Activated T-cell treated with anti-CD3 and anti-CD28 coated beads, Interleukin-2, amount 50 U/mL, for 4 hours (primary cell): ENCODE data around the gene PTPN4. TPM values are rescaled to one million over a fixed set of nuclear protein-coding genes. Genes with fewer than 3 reads are reported as not detected.

Source experiments
- ATAC-seq, 2 donors: fragments of 200-7000 bp; cut with Tn5 transposase; one replicate each; pipeline ENCODE4 v1.10.0; 2021
- DNase-seq: peaks from one replicate; pipeline ENCODE4 v3.0.0-alpha.2; 2020
- H3K27me3 Mint-ChIP-seq: one replicate; pipeline ENCODE4 v1.8.0; 2021; ENCODE audit warnings: low read depth, mixed read lengths
- H3K36me3 Mint-ChIP-seq: one replicate; pipeline ENCODE4 v1.8.0; 2022; ENCODE audit warnings: mixed read lengths; ENCODE audit not compliant: insufficient read depth
- H3K4me1 Mint-ChIP-seq: one replicate; pipeline ENCODE4 v1.8.0; 2021; ENCODE audit warnings: low read depth, mixed read lengths
- H3K4me3 Mint-ChIP-seq: one replicate; pipeline ENCODE4 v1.8.0; 2021; ENCODE audit warnings: mild to moderate bottlenecking, moderate library complexity, mixed read lengths
- H3K9me3 Mint-ChIP-seq: one replicate; pipeline ENCODE4 v1.8.0; 2021; ENCODE audit warnings: mixed read lengths
- total RNA-seq, 3 donors: library from RNA; stranded (reverse); gene quantifications; one replicate each; pipeline ENCODE4 v1.2.1, GENCODE V29; 2021

PTPN4 gene
- 10 to 100 TPM; 19.3 to 20.4 (median 19.3) TPM for total RNA-seq

DNA sequence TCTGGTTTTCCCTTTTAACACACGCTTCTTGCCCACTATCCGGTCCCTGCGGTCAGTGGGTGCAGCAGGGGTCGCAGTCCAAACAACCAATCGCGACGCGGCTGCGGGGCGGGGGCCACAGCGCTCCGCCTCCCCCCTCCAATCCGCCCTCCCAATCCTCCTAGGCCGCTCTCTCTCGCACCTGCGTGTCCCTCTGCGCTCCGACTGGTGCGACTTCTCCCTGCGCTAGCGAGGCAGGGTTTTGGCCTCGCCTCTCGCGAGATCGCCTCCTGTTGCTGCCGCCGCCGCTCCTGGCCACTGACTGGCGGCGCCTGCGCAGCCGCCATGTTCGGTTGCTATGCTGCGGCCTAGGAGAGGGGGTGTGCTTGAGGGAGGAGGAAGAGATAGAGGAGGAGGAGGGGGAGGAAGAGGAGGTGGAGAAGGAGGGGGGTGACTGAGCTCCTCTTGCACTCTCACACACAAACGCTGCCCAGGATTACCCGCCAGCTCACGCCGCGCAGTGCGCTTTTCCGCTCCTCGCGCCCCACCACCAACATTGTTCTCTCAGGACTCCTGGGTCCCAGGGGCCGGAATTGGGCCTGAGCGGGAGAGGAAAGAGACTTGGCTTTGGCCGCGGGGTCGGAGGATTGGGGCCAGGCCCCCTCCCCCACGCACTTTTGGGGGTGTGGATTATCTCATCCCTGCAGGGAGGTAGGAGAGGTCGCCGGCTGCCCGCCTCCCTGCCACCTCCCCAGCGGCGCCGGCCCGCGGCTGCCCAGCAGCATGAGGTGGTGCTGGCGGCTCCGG is at the start of gene PTPN4:
Gene PTPN4, plus strand, starts transcription at position 472 of the 786 bp plus-strand sequence. CDS start 49,932 bp downstream, outside the sequence.
- Mint-ChIP-seq H3K27me3 (no peaks in the 10 kb centered on the region), H3K9me3 (no peaks in the 10 kb centered on the region), H3K4me1 (peaks cover 46% of the 10 kb centered on the region), H3K4me3 (peak within 1 kb of the TSS; percentile 90), H3K36me3 (no peaks in the 10 kb centered on the region)
- peak; percentile 94 to 96 for ATAC-seq
- DNase-seq, result peak; percentile 94

GRCh38 chr2:119710281-119710680 is 49.4 kb upstream of the PTPN4 start:
- ATAC-seq, result no peak
- Mint-ChIP-seq H3K36me3 (peaks cover 2% of the 10 kb centered on the region), H3K4me1 (no peaks in the 10 kb centered on the region), H3K4me3 (no peak overlapping the region), H3K27me3 (no peaks in the 10 kb centered on the region), H3K9me3 (no peaks in the 10 kb centered on the region)
- DNase-seq, result no peak

- H3K4me3 Mint-ChIP-seq, result no peak overlapping the region
- H3K27me3 Mint-ChIP-seq, result no peaks in the 10 kb centered on the region
- H3K4me1 Mint-ChIP-seq, result no peaks in the 10 kb centered on the region
- no peaks in the 10 kb centered on the region for H3K9me3 Mint-ChIP-seq
- ATAC-seq, result no peak
- peaks cover 2% of the 10 kb centered on the region for H3K36me3 Mint-ChIP-seq
- DNase-seq, result no peak
These were observed 48.4 kb upstream of the PTPN4 start for GRCh38 chr2:119711352-119711751.

GRCh38 chr2:119712571-119712970 is 47.2 kb upstream of the PTPN4 start:
- Mint-ChIP-seq H3K27me3 (no peaks in the 10 kb centered on the region), H3K36me3 (peaks cover 2% of the 10 kb centered on the region), H3K9me3 (no peaks in the 10 kb centered on the region), H3K4me3 (no peak overlapping the region), H3K4me1 (no peaks in the 10 kb centered on the region)
- DNase-seq (no peak), ATAC-seq (no peak)

DNA sequence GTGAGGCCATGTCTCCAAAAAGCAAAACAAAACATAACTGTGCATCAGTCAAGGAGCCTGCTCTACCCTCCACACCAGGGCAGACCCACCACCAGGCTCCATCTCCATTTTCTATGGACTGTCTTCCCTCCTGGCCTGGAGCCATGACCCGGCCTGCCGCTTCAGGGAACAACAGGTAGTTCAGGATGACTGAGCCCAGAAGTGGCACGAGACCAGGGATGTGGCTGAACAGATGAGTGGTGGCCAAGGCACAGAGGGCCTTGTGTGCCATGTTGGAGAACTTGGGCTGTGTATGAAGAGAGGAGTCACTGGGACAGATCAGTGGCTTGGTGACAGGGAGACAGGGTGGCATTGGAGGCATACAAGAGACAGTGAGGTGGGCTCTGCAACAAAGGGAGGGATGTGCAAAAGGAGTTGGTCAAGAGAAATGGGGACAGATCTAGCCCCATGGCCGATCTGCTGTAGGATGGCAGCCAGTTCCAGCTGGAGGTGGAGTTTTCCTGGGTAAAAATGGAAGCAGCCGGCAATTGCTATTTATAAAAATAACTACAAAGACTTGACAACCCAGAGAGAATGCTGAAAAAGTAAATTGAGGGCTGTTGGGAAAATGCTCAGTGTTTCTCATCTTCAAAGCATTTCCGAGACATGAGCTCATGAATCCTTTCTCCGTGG is 45.8 kb upstream of the PTPN4 start:
- DNase-seq (no peak), ATAC-seq (no peak)
- H3K9me3 Mint-ChIP-seq, result no peaks in the 10 kb centered on the region
- H3K27me3 Mint-ChIP-seq, result peaks cover 3% of the 10 kb centered on the region
- no peak overlapping the region for H3K4me3 Mint-ChIP-seq
- no peaks in the 10 kb centered on the region for H3K4me1 Mint-ChIP-seq
- H3K36me3 Mint-ChIP-seq, result peaks cover 5% of the 10 kb centered on the region

DNA sequence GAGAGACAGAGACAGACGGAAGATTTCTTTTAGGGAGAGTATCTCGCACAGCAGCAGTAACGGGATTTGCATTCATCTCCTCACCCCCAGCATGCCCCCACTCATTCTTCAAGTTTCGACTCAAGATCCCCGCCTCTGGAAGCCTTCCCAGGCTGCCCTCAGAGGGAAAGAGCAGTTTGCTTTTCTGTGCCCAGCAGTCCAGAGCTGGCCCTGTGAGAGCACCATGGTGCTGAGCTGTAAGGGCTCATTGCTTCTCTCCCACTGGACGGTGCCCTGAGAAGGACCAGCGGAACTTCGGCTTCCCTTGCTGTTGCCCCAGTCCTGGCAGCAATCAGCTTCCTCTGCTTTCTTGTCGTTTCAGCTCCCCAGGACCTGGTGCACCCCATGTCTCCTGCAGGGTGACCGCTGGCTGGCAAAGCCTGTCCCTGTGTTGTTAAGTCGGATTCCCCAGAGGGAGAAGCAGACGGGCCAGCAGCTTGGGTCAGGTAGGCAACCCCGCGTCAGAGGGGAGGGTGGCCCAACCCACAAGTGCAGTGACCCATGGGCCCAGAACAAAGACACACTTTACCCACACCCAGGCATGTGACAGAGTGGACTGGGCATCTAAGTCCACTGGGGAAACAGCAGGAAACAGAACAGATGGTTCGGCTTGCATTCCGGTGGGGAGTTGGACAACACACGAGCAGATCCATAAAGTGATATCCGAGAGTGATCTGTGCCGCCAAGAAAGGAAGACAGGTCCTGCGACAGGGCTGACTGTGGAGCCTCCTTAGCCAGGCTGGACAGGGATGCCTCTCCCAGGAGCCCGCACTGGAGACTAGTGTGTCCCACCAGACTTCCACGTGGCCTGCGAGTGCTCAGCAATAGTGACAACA is 44.1 kb upstream of the PTPN4 start:
- Mint-ChIP-seq H3K4me1 (peaks cover 3% of the 10 kb centered on the region), H3K36me3 (peaks cover 5% of the 10 kb centered on the region), H3K4me3 (no peak overlapping the region), H3K9me3 (no peaks in the 10 kb centered on the region), H3K27me3 (peaks cover 3% of the 10 kb centered on the region)
- DNase-seq, result no peak
- no peak for ATAC-seq

DNA sequence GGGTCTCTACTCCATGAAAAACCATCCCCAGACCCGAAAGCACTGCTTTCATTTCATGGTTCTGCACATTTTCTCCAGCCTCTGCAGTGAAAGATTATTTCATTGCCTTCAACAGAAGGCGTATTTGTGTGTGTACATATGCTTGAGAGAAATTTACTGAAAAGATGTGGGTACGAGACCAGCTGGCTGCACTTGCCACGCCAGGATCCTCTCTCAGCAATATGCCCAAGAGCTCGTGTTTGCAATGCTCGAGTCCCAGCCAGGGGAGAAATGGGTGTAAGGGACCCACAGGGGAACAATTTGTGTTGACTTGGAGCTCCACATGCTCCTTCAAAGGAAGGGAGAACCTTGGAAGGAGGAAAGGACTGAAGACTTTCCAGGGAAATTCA is 43.4 kb upstream of the PTPN4 start:
- DNase-seq, result no peak
- Mint-ChIP-seq H3K4me1 (peaks cover 3% of the 10 kb centered on the region), H3K36me3 (peaks cover 10% of the 10 kb centered on the region), H3K27me3 (peaks cover 3% of the 10 kb centered on the region), H3K9me3 (no peaks in the 10 kb centered on the region), H3K4me3 (no peak overlapping the region)
- no peak for ATAC-seq

DNA sequence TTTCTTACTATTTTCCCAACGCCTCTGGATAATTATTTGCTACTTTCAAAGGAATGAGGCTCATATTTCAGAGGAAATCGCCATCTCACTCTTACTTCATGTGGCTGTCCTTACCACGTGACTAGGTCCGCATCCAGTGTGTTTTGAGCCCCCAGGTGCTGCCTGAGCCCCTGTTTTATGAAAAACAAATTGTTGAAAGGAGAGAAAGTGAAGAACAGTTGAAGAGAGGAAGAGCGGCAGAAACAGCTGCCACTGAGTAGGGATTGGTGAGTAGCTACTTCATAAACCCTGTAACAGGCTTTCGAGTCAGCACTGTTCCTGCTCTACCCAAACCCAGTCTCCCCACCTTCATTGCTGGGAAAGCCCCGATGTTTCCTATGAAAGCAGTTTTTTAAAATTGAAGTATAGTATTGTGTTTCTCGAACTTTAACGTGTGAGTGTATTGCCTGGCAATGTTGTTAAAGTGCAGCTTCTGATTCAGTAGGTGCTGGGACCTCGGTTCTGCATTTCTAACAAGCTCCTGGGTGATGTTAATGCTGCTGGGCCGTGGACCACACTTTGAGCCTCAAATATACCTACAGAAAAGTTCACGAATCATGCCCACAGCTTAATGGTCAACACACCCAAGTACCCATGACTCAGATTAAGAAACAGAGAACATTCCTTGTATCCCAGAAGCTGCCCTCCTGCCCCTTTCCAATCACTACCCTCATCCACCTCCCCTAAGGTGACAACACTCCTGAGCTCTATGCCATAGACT is 41.0 kb upstream of the PTPN4 start:
- Mint-ChIP-seq H3K4me3 (no peak overlapping the region), H3K9me3 (no peaks in the 10 kb centered on the region), H3K27me3 (peaks cover 3% of the 10 kb centered on the region), H3K4me1 (peaks cover 3% of the 10 kb centered on the region), H3K36me3 (peaks cover 14% of the 10 kb centered on the region)
- ATAC-seq (peak in 1 of 2 donors; percentile 54), DNase-seq (no peak)

DNA sequence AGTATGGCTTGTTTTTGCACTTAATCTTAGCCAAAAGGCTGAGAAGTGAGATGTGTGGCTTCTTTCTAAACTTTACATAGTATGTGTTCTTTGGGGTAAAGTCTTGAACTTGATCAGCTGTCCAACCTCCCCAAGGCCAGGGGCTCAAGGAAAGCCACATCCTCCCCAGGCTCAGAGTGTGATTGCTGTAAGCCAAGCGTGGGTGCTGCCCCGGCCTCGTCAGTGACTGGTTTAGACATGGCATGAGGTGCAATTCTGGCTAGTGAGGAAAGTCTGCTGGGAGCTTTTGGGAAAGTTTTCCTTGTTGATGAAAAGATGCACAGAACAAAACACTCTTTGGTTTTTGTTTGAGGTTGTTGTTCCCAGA is 40.5 kb upstream of the PTPN4 start:
- Mint-ChIP-seq H3K4me3 (no peak overlapping the region), H3K36me3 (peaks cover 12% of the 10 kb centered on the region), H3K9me3 (no peaks in the 10 kb centered on the region), H3K4me1 (peaks cover 5% of the 10 kb centered on the region), H3K27me3 (peaks cover 3% of the 10 kb centered on the region)
- ATAC-seq (no peak), DNase-seq (no peak)

- Mint-ChIP-seq H3K9me3 (no peaks in the 10 kb centered on the region), H3K36me3 (peaks cover 12% of the 10 kb centered on the region), H3K4me1 (peaks cover 5% of the 10 kb centered on the region), H3K27me3 (peaks cover 3% of the 10 kb centered on the region), H3K4me3 (no peak overlapping the region)
- ATAC-seq (no peak), DNase-seq (no peak)
These were observed 38.7 kb upstream of the PTPN4 start for GRCh38 chr2:119721043-119721442.

DNA sequence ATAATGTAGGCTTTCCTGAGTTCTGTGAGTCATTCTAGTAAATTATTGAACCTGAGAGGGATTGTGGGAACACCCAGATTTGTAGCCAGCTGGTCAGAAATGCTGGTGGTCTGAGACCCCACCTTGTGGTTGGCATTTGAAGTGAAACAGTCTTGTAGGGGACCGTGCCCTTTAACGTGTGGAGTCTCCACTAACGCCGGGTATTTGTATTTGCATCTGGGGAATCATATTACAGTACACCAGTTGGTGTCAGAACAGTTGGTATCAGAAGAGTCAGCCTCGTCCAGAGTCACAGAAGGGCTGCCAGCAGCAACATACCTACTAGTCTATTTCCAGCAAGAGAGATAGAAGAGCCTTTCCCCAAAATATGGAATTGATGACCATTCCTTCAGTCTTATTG is 38.3 kb upstream of the PTPN4 start:
- H3K9me3 Mint-ChIP-seq, result no peaks in the 10 kb centered on the region
- H3K4me1 Mint-ChIP-seq, result peaks cover 5% of the 10 kb centered on the region
- DNase-seq, result no peak
- ATAC-seq, result no peak
- peaks cover 3% of the 10 kb centered on the region for H3K27me3 Mint-ChIP-seq
- peaks cover 12% of the 10 kb centered on the region for H3K36me3 Mint-ChIP-seq
- no peak overlapping the region for H3K4me3 Mint-ChIP-seq

GRCh38 chr2:119721904-119722303 is 37.8 kb upstream of the PTPN4 start:
- H3K4me1 Mint-ChIP-seq, result peaks cover 5% of the 10 kb centered on the region
- H3K4me3 Mint-ChIP-seq, result no peak overlapping the region
- H3K36me3 Mint-ChIP-seq, result peaks cover 12% of the 10 kb centered on the region

DNA sequence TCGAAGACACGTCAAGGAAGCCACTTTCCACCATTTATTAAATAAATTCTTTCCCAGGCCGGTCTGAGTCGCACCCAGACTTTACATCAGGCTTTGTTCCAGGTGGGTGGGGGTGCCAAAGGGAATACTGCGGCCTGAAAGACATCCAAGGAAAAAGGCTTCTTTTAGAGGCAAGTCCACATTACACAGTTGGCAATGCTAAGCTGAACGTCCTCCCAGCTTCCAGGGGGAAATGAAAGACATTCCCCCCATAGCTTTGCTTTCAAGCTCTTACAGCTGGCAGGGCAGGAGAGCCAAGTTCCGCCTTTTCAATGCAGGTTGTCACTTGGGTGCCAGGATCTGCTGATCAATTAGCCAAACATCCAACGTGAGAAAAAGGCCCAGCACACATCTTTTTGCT is 36.5 kb upstream of the PTPN4 start:
- no peak for DNase-seq
- Mint-ChIP-seq H3K9me3 (no peaks in the 10 kb centered on the region), H3K27me3 (no peaks in the 10 kb centered on the region), H3K36me3 (peaks cover 12% of the 10 kb centered on the region), H3K4me3 (no peak overlapping the region), H3K4me1 (peaks cover 5% of the 10 kb centered on the region)
- no peak for ATAC-seq

More at GRCh38 chr2:119721904-119722303, 37.8 kb upstream of the PTPN4 start:
- DNase-seq (no peak), ATAC-seq (no peak)
- Mint-ChIP-seq H3K27me3 (peaks cover 3% of the 10 kb centered on the region), H3K9me3 (no peaks in the 10 kb centered on the region)
